Measurements from ENCODE around the gene IL19.

DNA sequence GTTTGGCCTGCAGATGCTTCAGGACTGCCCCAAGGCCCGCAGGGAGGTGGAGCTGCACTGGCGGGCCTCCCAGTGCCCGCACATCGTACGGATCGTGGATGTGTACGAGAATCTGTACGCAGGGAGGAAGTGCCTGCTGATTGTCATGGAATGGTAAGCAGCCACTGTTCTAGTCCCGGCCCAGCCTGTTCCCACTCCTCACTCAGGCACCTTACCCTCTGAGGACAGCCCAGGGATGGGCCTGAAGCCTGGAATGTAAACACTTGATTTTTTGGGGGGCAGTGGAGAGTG lies 41.9 kb upstream of the IL19 start:
- TF ChIP-seq, protein P1, sequence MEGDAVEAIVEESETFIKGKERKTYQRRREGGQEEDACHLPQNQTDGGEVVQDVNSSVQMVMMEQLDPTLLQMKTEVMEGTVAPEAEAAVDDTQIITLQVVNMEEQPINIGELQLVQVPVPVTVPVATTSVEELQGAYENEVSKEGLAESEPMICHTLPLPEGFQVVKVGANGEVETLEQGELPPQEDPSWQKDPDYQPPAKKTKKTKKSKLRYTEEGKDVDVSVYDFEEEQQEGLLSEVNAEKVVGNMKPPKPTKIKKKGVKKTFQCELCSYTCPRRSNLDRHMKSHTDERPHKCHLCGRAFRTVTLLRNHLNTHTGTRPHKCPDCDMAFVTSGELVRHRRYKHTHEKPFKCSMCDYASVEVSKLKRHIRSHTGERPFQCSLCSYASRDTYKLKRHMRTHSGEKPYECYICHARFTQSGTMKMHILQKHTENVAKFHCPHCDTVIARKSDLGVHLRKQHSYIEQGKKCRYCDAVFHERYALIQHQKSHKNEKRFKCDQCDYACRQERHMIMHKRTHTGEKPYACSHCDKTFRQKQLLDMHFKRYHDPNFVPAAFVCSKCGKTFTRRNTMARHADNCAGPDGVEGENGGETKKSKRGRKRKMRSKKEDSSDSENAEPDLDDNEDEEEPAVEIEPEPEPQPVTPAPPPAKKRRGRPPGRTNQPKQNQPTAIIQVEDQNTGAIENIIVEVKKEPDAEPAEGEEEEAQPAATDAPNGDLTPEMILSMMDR (IDR thresholded peaks at IDR 0.05): no peak
- no peak for TF ChIP-seq POLR2A (IDR thresholded peaks at IDR 0.05)
